ENCODE results near the gene SLC5A1.

Gene SLC5A1

GRCh38 chr22:32075997-32076760 is 33.1 kb downstream of the SLC5A1 start:
- Histone ChIP-seq H3F3A (ENCODE audit: control insufficient read depth, insufficient read depth) (no peaks in the 10 kb centered on the region), H4K20me1 (ENCODE audit: control insufficient read depth, insufficient read depth, low read depth, low read length) (no peaks in the 10 kb centered on the region), H3K4me1 (ENCODE audit: control insufficient read depth, low read length) (no peaks in the 10 kb centered on the region), H3K36me3 (ENCODE audit: control insufficient read depth, low read length) (no peaks in the 10 kb centered on the region), H3K9me3 (ENCODE audit: control insufficient read depth, insufficient read depth, low read length) (no peaks in the 10 kb centered on the region), H3K9me2 (replicated peaks; ENCODE audit: control insufficient read depth, low read length) (no peaks in the 10 kb centered on the region), H3K4me3 (ENCODE audit: low read length) (no peak overlapping the region), H3K79me2 (ENCODE audit: control insufficient read depth, low read length) (no peaks in the 10 kb centered on the region), H3K27ac (ENCODE audit: low read depth, low read length) (no peak overlapping the region), H3K4me2 (ENCODE audit: low read length) (no peak overlapping the region), H3K27me3 (ENCODE audit: control insufficient read depth, low read length) (peaks cover 28% of the 10 kb centered on the region)
- TF ChIP-seq EZH2phosphoT487 (IDR thresholded peaks at IDR 0.05; ENCODE audit: borderline replicate concordance, low read length) (no peak), CTCF (IDR thresholded peaks at IDR 0.05; ENCODE audit: low read depth, low read length, poor library complexity, severe bottlenecking) (no peak)

GRCh38 chr22:32076761-32077084 is 33.7 kb downstream of the SLC5A1 start:
- Histone ChIP-seq H3F3A (ENCODE audit: control insufficient read depth, insufficient read depth) (no peaks in the 10 kb centered on the region), H3K27me3 (ENCODE audit: control insufficient read depth, low read length) (peaks cover 32% of the 10 kb centered on the region), H3K9me3 (ENCODE audit: control insufficient read depth, insufficient read depth, low read length) (no peaks in the 10 kb centered on the region), H3K4me1 (ENCODE audit: control insufficient read depth, low read length) (no peaks in the 10 kb centered on the region), H3K79me2 (ENCODE audit: control insufficient read depth, low read length) (no peaks in the 10 kb centered on the region), H3K4me2 (ENCODE audit: low read length) (no peak overlapping the region), H3K9me2 (replicated peaks; ENCODE audit: control insufficient read depth, low read length) (no peaks in the 10 kb centered on the region), H3K36me3 (ENCODE audit: control insufficient read depth, low read length) (no peaks in the 10 kb centered on the region), H4K20me1 (ENCODE audit: control insufficient read depth, insufficient read depth, low read depth, low read length) (no peaks in the 10 kb centered on the region), H3K27ac (ENCODE audit: low read depth, low read length) (no peak overlapping the region), H3K4me3 (ENCODE audit: low read length) (no peak overlapping the region)
- TF ChIP-seq CTCF (IDR thresholded peaks at IDR 0.05; ENCODE audit: low read depth, low read length, poor library complexity, severe bottlenecking) (no peak), EZH2phosphoT487 (IDR thresholded peaks at IDR 0.05; ENCODE audit: borderline replicate concordance, low read length) (no peak)

GRCh38 chr22:32077151-32077550 is 34.1 kb downstream of the SLC5A1 start:
- H3K36me3 ChIP-seq (ENCODE audit: control insufficient read depth, low read length): no peaks in the 10 kb centered on the region
- no peaks in the 10 kb centered on the region for H3K9me3 ChIP-seq (ENCODE audit: control insufficient read depth, insufficient read depth, low read length)
- no peak overlapping the region for H3K27ac ChIP-seq (ENCODE audit: low read depth, low read length)
- no peak overlapping the region for H3K4me3 ChIP-seq (ENCODE audit: low read length)
- H3K79me2 ChIP-seq (ENCODE audit: control insufficient read depth, low read length): no peaks in the 10 kb centered on the region
- H3K9me2 ChIP-seq (replicated peaks; ENCODE audit: control insufficient read depth, low read length): no peaks in the 10 kb centered on the region
- H3K27me3 ChIP-seq (ENCODE audit: control insufficient read depth, low read length): peaks cover 32% of the 10 kb centered on the region
- no peak overlapping the region for H3K4me2 ChIP-seq (ENCODE audit: low read length)
- H3K4me1 ChIP-seq (ENCODE audit: control insufficient read depth, low read length): no peaks in the 10 kb centered on the region
- H4K20me1 ChIP-seq (ENCODE audit: control insufficient read depth, insufficient read depth, low read depth, low read length): no peaks in the 10 kb centered on the region
- no peaks in the 10 kb centered on the region for H3F3A ChIP-seq (ENCODE audit: control insufficient read depth, insufficient read depth)
- TF ChIP-seq EZH2phosphoT487 (IDR thresholded peaks at IDR 0.05; ENCODE audit: borderline replicate concordance, low read length) (no peak), CTCF (IDR thresholded peaks at IDR 0.05; ENCODE audit: low read depth, low read length, poor library complexity, severe bottlenecking) (no peak)
